Neuron (in vitro differentiated cells): ENCODE data around the gene LBP.

Experiments used
- H2AFZ ChIP-seq: one replicate; pipeline ENCODE4 v1.6.1; 2013; ENCODE audit warnings: low read depth, mild to moderate bottlenecking, inconsistent platforms, low read length, moderate library complexity
- H3K27me3 ChIP-seq: one replicate; pipeline ENCODE4 v1.6.1; 2013; ENCODE audit warnings: low read length; ENCODE audit not compliant: insufficient read depth
- H3K36me3 ChIP-seq: one replicate; pipeline ENCODE4 v1.6.1; 2013; ENCODE audit warnings: low read length; ENCODE audit not compliant: insufficient read depth
- H3K4me1 ChIP-seq: one replicate; pipeline ENCODE4 v1.6.1; 2013; ENCODE audit warnings: low read length; ENCODE audit not compliant: insufficient read depth
- H3K4me3 ChIP-seq: 2 replicates; pipeline ENCODE4 v1.5.1; 2013; ENCODE audit warnings: mild to moderate bottlenecking, low read length, moderate library complexity
- H3K9me3 ChIP-seq: one replicate; pipeline ENCODE4 v1.6.1; 2013; ENCODE audit warnings: low read length

LBP gene

DNA sequence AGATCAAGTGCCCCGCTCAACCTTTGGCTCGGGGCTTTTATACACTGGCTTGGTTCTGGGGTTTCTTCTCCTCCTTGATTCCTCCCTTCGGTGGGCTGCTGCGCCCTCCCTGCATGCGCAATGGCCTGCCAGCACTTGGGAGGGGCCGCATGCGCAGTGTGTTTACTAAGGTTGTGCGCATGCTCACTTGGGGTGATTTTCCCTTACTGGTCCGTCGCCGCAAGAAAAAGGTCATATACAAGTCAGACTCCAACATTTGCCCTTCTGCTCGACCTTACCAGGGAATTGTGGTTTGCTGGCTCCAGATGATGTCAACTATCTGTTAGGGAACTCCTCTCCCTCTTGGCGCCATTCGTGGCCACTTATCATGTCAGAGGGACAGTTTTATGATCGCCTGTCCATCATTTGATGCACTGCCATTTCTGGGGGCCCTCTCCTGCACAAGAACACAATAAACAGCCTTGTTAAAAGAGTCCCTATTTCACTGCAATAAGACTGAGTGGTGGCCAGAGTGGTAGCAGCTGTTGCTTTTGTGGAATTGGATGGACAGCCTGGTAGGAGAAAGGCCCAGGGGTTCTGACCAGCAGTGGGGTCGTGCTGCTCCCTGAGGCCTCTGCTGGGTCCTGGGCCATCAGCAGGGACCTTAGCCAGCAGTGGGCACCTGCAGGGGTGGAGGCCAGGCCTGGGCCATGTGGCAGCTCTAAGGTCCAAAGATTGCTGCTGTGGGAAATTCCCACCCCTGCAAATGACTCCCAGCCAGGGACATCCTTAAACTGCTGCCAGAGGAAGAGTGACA is 2.8 kb upstream of the LBP start:
- Histone ChIP-seq H3K36me3 (no peaks in the 10 kb centered on the region), H3K9me3 (no peaks in the 10 kb centered on the region), H3K27me3 (no peaks in the 10 kb centered on the region), H3K4me3 (no peak overlapping the region), H2AFZ (no peak overlapping the region), H3K4me1 (peaks cover 13% of the 10 kb centered on the region)

DNA sequence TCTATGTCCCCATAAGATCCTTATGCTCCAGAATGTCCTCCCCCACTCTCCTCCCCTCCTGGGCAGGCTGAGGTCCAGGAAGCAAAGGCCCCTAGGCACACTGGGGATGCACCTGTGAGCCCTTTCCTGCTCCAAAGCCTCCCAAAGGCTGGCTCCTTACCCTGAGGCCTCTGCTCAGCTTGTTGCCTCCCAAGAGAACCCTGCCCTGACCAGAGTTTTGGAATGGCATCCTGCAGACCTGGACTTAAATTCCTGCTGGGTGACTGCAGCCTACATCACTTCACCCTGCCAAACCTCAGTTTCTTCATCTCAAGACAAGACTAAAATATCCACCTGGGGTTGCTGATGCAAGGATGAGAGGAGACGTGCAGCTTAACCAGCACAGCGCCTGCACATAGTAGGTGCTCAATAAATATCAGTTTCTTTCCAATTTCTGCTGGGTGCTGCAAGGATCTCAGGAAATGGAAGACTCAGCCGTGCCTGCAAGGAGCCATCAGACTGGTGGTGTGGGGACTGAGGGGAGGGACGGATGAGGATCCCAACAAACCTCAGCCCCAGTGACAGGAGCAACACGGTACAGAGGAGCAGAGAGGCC is 2.1 kb upstream of the LBP start:
- Histone ChIP-seq H3K36me3 (no peaks in the 10 kb centered on the region), H2AFZ (no peak overlapping the region), H3K27me3 (no peaks in the 10 kb centered on the region), H3K4me3 (no peak overlapping the region), H3K4me1 (peaks cover 13% of the 10 kb centered on the region), H3K9me3 (no peaks in the 10 kb centered on the region)

DNA sequence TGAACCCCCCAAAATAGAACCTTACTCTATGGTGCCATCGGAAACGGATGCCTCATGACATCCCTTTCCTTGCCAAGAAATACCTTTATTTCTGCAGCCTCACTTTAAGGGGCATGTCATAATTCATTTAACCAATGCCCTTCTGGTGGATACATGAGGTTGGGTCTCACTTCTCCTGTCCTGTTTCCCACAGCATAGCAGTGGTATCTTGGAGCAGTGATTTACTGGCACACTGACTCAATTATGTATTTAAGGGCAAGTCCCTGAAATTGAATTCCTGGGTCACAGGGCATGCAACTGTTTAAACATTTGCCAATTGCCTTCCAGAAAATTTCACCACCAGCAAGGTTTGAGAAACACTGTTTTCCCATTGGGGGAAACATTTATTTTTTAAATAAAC is 639 bp upstream of the LBP start:
- no peaks in the 10 kb centered on the region for H3K27me3 ChIP-seq
- no peaks in the 10 kb centered on the region for H3K36me3 ChIP-seq
- no peaks in the 10 kb centered on the region for H3K9me3 ChIP-seq
- H2AFZ ChIP-seq, result no peak overlapping the region
- H3K4me1 ChIP-seq, result peaks cover 13% of the 10 kb centered on the region
- H3K4me3 ChIP-seq, result no peak overlapping the region

DNA sequence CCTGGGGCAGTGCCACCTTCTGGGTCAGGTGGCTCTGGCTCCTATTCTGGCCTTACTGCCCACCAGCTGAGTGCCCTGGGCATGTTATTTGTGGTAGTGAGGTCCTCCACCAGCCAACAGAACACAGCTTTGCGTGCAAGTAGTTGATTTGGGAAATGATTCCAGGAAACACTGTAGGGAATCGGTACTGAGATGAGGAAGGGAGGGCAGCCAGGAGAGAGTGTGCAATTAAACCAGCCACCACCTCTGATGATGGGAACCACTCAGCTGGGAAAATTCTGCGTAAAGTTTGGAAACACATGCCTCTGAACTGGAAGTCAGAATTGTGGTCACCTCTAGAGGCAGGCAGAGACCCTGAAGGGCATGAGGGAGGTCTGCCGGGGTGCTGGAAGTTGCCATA is 459 bp downstream of the LBP start:
- Histone ChIP-seq H3K4me1 (peaks cover 11% of the 10 kb centered on the region), H3K27me3 (no peaks in the 10 kb centered on the region), H3K4me3 (no peak overlapping the region), H3K9me3 (no peaks in the 10 kb centered on the region), H3K36me3 (no peaks in the 10 kb centered on the region), H2AFZ (no peak overlapping the region)

DNA sequence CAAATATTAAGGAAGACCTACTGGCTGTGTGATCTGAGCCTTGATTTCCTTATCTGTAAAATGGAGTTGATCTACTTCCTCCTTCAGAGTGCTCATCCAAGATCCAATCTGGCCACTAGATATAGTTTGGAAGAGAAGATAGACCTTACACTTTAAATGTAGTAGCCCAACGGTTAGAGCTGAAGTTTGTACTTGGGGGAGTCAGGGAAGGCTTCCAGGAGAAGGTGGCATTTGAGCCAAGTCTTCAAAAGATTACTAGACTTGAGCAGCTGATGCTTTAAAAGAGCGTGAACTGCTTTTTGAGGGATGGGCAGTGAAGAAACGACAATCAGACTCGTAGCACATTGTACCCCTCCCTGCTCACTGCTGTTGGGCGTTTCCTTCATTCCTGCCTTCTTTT is 3.6 kb downstream of the LBP start:
- Histone ChIP-seq H2AFZ (no peak overlapping the region), H3K27me3 (no peaks in the 10 kb centered on the region), H3K36me3 (no peaks in the 10 kb centered on the region), H3K4me1 (no peaks in the 10 kb centered on the region), H3K4me3 (no peak overlapping the region), H3K9me3 (no peaks in the 10 kb centered on the region)

DNA sequence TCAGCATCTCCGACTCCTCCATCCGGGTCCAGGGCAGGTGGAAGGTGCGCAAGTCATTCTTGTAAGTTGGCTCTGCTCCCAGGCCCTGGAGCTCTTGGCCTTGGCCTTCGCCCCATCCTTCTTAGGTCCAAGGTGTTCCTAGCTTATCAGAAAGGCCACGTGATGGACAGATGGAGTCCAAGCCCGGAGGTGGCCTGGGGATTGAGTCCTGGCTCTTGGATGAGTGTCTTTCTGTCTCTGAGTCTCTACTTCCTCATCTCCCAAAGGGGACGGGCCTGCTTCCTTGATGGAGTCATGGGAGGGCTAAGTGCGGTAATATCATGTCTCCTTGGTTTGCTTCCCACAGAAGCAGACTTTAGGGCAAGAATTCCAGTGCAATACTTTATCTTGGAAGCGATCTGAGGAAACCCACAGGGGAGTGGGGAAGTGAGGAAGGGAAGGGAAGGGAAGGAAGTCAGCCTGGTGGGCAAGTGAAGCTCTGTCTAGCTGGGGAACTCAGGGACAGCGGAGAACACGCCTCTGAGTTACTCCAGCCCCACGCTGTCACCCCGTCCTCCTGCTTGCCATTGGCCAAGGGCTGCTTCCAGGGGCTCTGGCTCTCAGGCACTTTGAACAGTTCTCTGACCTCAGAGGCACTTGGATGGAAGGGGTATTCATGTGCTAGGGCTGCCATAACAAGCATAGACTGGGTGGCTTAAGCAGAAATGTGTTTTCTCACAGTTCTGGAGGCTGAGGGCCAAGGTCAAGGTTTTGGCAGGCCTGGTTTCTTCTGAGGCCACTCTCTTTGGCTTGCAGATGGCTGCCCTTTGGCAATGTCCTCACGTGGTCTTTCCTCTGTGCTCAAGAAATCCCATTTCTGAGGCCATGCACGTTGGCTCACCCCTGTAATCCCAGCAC is 4.8 kb downstream of the LBP start:
- Histone ChIP-seq H3K36me3 (no peaks in the 10 kb centered on the region), H3K27me3 (no peaks in the 10 kb centered on the region), H3K4me1 (no peaks in the 10 kb centered on the region), H2AFZ (no peak overlapping the region), H3K9me3 (no peaks in the 10 kb centered on the region), H3K4me3 (no peak overlapping the region)

DNA sequence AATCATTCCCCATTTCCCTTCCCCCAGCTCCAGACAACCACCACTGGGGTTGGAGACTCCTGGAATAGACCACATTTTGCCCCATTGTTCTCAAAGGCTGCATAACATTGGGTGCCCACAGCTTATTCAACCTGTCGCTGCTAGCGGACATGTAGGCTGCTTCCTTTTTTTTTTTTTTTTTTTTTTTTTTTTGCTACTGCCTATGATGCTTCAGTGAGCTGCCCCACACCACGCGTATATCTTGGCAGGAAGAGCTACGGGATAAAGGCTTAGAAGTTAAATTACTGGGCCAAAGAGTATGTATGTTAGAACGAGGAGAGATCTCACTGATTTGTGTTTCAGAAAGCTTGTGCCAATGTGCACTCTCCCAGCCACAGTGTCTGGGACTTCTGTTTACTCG is 7.0 kb downstream of the LBP start:
- Histone ChIP-seq H3K9me3 (no peaks in the 10 kb centered on the region), H3K4me3 (no peak overlapping the region), H2AFZ (no peak overlapping the region), H3K36me3 (no peaks in the 10 kb centered on the region), H3K27me3 (no peaks in the 10 kb centered on the region), H3K4me1 (no peaks in the 10 kb centered on the region)

DNA sequence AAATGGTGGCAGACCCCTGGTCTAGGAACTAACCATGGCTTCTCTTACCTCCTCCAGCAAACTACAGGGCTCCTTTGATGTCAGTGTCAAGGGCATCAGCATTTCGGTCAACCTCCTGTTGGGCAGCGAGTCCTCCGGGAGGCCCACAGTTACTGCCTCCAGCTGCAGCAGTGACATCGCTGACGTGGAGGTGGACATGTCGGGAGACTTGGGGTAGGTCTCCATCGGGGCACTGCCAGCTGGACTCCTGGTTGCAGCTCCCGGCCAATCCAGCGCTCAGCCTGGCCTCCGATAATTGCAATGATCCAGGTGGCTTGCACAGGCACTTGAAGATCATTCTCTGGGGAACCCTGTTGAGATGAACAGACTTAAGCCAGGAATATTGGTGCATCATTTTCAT is 7.9 kb downstream of the LBP start:
- H2AFZ ChIP-seq, result no peak overlapping the region
- no peak overlapping the region for H3K4me3 ChIP-seq
- H3K4me1 ChIP-seq, result no peaks in the 10 kb centered on the region
- no peaks in the 10 kb centered on the region for H3K27me3 ChIP-seq
- no peaks in the 10 kb centered on the region for H3K36me3 ChIP-seq
- no peaks in the 10 kb centered on the region for H3K9me3 ChIP-seq

DNA sequence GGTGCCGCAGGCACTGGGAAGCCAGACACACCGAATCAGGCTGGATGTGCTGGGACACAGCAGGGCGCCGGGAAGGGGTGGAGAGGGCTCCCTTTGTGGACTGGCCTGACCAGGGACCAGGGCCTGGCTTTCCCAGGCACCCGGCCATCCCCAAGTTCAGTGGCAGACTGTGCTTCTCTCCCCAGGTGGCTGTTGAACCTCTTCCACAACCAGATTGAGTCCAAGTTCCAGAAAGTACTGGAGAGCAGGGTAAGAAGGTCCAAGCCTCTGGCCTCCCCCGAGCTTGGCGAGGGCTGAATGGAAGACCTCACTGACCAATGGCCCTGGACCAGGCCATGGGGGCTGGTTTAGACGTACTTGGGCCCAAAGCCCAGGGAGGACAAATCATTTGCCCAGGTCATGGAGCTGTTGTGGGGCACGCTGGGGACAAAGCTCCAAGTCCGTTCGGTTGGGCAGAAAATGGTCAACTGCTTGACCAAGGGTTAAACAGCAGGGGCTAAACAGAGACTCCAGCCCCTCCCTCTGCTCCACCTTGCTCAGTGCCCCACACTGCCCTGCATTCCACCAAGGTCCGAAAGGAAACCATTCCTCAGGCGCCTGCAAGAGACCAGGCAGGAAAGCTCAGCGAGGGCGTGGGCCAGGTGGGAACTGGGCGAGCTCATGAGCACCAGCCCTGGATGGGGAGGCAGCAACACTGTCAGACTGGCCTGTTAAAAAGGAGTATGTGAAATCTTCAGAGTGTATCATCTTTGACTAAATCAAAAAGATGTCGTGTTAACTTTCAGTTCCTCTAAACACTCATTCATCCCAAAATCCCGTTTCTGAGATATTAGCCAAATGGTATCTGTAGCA is 9.1 kb downstream of the LBP start:
- Histone ChIP-seq H3K36me3 (no peaks in the 10 kb centered on the region), H2AFZ (no peak overlapping the region), H3K4me1 (no peaks in the 10 kb centered on the region), H3K9me3 (no peaks in the 10 kb centered on the region), H3K4me3 (no peak overlapping the region), H3K27me3 (no peaks in the 10 kb centered on the region)

DNA sequence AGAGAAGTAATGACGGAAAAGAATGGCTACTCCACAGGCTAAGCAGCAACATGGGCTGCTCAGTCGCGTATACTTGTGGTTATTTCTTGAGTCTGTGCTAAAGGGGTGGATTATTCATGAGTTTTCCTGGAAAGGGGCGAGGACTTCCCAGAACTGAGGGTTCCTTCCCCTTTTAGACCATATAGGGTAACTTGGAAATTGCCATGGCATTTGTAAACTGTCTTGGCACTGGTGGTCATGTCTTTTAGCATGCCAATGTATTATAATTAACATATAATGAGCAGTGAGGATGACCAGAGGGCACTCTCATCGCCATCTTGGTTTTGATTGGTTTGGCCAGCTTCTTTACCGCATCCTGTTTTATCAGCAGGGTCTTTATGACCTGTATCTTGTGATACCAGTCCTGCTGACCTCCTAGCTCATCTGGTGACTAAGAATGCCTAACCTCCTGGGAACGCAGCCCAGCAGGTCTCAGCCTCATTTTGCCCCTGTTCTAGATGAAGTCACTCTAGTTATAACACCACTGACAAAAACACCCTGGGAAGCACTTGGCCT is 11.4 kb downstream of the LBP start:
- H3K36me3 ChIP-seq, result no peaks in the 10 kb centered on the region
- no peaks in the 10 kb centered on the region for H3K27me3 ChIP-seq
- no peak overlapping the region for H2AFZ ChIP-seq
- H3K4me3 ChIP-seq, result no peak overlapping the region
- H3K9me3 ChIP-seq, result no peaks in the 10 kb centered on the region
- no peaks in the 10 kb centered on the region for H3K4me1 ChIP-seq

DNA sequence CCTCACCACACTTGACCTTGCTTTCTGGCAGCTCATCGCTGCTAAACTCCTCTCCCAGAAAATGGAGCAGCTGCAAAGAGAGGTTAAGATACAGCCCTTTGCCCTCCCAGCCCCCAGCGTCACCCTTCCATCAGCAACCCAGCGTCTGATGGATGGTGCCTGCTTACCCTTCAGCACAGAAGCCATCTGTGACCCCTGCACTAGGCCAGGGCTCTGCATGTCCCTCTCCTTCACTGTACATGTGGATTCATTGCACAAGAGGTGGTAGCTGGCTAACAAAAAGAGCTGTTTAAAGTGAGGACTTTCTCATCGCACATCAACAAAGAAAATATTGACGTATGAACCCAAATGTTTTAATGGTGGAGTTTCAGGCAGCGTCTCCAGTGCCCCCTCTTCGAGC is 12.3 kb downstream of the LBP start:
- no peak overlapping the region for H2AFZ ChIP-seq
- no peaks in the 10 kb centered on the region for H3K9me3 ChIP-seq
- H3K27me3 ChIP-seq, result no peaks in the 10 kb centered on the region
- no peak overlapping the region for H3K4me3 ChIP-seq
- H3K36me3 ChIP-seq, result no peaks in the 10 kb centered on the region
- no peaks in the 10 kb centered on the region for H3K4me1 ChIP-seq

DNA sequence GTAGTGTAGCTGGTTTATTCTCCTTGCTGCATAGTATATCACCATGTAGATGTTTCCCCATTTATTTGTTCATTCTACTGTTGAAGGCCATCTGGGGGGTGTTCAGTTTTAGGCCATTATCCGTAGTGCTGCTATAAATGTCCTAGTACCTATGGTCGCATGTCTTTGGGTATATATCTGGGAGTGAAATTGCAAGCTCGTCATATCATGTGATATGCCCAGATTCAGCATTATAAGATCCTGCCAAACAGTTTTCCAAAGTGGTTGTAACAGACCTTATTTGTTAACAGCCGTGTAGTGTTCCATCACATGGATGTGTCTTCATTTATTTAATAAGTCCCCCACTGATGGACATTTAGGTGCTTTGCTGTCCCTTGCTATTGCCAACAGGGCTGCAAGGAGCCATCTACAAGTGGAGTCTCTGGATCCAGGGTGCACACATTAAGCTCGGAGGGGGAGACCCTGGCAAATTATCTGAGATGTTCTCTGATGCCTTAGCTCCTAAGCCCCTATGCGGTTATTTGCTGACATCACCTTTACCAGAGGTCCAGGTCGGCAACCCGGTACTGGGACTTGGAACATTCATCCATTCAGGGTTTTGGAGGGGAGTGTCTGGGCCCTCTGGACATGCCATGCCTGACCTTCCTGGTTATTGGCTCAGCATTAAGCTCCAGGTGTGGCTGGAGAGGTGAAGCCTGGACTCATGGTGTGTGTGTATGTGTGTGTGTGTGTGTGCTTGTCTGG is 16.9 kb downstream of the LBP start:
- H3K27me3 ChIP-seq, result no peaks in the 10 kb centered on the region
- H3K9me3 ChIP-seq, result peaks cover 2% of the 10 kb centered on the region
- no peaks in the 10 kb centered on the region for H3K4me1 ChIP-seq
- H3K4me3 ChIP-seq, result no peak overlapping the region
- H2AFZ ChIP-seq, result no peak overlapping the region
- H3K36me3 ChIP-seq, result no peaks in the 10 kb centered on the region
